ENCODE data around the gene ARHGAP4.

DNA sequence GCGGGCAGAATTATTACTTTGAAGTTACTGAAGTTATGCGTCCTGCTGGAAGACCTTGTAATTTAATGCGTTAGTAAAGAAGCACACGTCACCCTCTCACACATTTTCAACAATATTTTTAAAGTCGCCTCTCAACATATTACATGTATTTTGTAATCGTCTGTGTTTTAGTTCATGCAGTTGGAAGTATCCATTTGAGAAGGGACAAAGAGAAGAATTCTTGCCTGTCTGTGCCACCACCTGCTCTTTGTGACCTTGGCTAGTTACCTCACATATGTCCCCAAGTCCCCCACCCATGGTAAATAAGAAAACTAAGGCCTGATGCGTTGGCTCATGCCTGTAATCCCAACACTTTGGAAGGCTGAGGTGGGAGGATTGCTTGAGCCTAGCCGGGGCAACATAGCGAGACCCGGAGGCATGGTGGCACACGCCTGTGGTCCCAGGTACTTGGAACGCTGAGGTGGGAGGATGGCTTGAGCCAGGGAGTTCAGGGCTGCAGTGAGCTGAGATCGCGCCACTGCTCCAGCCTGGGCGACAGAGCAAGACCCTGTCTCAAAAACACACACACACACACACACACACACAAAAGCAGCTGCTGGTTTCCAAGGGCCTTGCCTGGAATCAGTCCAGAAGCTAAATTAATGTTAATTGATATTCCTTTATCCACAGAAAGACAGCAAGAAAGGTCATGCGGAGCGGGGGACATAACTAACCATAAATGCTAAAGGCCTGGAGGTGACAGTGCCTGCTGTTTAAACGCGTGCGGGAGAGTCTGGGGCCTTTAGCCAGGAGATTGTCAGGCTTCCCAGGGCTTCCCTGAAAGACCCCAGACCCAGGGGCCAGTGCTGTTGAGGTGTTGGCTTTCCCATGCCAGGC is 47.3 kb upstream of the ARHGAP4 start:
- TF ChIP-seq, protein P1, sequence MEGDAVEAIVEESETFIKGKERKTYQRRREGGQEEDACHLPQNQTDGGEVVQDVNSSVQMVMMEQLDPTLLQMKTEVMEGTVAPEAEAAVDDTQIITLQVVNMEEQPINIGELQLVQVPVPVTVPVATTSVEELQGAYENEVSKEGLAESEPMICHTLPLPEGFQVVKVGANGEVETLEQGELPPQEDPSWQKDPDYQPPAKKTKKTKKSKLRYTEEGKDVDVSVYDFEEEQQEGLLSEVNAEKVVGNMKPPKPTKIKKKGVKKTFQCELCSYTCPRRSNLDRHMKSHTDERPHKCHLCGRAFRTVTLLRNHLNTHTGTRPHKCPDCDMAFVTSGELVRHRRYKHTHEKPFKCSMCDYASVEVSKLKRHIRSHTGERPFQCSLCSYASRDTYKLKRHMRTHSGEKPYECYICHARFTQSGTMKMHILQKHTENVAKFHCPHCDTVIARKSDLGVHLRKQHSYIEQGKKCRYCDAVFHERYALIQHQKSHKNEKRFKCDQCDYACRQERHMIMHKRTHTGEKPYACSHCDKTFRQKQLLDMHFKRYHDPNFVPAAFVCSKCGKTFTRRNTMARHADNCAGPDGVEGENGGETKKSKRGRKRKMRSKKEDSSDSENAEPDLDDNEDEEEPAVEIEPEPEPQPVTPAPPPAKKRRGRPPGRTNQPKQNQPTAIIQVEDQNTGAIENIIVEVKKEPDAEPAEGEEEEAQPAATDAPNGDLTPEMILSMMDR (IDR thresholded peaks at IDR 0.05): no peak
- TF ChIP-seq POLR2A (IDR thresholded peaks at IDR 0.05): no peak
- TF ChIP-seq EP300 (IDR thresholded peaks at IDR 0.05): no peak

Measured in tibial nerve (tissue), 4 donors.